Suprapubic skin (tissue), 4 donors: Measurements from ENCODE around the gene LYST.

ENCODE experiments used
- POLR2A ChIP-seq, 2 donors: fragments of 450-650 bp; IDR thresholded peaks; one replicate each; pipeline ENCODE4 v1.6.1; 2017; ENCODE audit warnings: antibody characterized with exemption in 2 of 2, mild to moderate bottlenecking in 2 of 2, moderate library complexity in 2 of 2
- POLR2AphosphoS5 ChIP-seq, 3 donors: sonication (generic); formaldehyde crosslinking; IDR thresholded peaks; one replicate each; pipeline ENCODE4 v1.6.1; 2017; ENCODE audit warnings: antibody characterized with exemption in 3 of 3
- TF ChIP-seq, protein P1 (sequence below), 2 donors: fragments of 200-600 bp in 1 of 2; fragments of 450-650 bp in 1 of 2; sonication (generic) in 1 of 2; IDR thresholded peaks; one replicate each; pipeline ENCODE4 v1.5.1; 2016 to 2019; ENCODE audit warnings: antibody characterized with exemption in 2 of 2, mild to moderate bottlenecking in 1 of 2, moderate library complexity in 1 of 2

GRCh38 chr1:235631816-235632215, 234.9 kb downstream of the LYST start:
- TF ChIP-seq, protein P1, sequence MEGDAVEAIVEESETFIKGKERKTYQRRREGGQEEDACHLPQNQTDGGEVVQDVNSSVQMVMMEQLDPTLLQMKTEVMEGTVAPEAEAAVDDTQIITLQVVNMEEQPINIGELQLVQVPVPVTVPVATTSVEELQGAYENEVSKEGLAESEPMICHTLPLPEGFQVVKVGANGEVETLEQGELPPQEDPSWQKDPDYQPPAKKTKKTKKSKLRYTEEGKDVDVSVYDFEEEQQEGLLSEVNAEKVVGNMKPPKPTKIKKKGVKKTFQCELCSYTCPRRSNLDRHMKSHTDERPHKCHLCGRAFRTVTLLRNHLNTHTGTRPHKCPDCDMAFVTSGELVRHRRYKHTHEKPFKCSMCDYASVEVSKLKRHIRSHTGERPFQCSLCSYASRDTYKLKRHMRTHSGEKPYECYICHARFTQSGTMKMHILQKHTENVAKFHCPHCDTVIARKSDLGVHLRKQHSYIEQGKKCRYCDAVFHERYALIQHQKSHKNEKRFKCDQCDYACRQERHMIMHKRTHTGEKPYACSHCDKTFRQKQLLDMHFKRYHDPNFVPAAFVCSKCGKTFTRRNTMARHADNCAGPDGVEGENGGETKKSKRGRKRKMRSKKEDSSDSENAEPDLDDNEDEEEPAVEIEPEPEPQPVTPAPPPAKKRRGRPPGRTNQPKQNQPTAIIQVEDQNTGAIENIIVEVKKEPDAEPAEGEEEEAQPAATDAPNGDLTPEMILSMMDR (IDR thresholded peaks at IDR 0.05), result no peak
- TF ChIP-seq POLR2A (IDR thresholded peaks at IDR 0.05) (no peak), POLR2AphosphoS5 (IDR thresholded peaks at IDR 0.05) (no peak)
